HK-2 (cell line): ENCODE measurements around the gene AAMP.
A peak's percentile ranks its signal among the peaks of the same experiment; 100 is the strongest.

Experiments
- DNase-seq: peaks from one replicate; pipeline ENCODE4 v3.0.0-alpha.2; 2018; ENCODE audit not compliant: unreplicated experiment

Gene AAMP

DNA sequence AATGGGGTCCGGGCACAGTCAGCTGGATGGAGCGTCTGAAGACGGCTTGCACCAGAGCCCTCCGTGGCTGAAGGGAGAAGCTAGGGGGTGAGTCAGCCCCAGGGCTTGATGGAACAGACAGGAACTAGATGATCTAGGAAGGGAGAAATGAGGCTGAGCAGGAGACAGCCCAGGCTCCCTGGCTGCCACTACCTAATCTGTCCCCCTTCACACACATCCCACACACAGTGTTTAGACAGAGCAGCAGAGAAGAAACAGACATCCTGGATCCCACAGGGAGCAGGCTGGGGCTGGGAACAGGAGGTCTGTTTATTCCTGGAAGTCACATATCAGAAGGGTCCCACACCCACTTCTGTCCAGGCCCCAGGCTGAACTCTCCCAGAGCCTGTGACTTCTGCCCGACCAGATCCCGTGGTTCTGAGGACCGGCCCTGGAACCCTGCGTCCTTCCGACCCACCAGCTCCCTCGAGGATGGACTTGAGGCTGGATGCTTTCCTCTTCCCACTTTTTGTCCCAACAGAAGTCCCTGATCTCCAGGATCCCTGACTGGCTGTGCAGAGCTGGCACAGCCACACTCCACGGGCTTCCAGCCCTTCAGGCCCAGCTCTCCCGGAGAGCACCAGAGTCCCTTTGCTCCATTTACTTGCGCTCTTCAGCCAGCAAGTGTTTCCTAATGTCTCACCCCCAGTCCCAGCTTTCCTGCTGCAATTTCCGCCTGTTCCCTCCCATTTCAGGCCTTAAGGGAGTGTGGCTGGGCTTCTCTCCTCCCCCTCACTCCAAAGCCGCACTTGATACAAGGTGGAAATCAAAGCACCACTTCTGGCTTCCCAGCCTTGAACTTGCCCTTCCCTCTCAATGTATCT, 10.6 kb downstream of the AAMP start:
- no peak for DNase-seq

DNA sequence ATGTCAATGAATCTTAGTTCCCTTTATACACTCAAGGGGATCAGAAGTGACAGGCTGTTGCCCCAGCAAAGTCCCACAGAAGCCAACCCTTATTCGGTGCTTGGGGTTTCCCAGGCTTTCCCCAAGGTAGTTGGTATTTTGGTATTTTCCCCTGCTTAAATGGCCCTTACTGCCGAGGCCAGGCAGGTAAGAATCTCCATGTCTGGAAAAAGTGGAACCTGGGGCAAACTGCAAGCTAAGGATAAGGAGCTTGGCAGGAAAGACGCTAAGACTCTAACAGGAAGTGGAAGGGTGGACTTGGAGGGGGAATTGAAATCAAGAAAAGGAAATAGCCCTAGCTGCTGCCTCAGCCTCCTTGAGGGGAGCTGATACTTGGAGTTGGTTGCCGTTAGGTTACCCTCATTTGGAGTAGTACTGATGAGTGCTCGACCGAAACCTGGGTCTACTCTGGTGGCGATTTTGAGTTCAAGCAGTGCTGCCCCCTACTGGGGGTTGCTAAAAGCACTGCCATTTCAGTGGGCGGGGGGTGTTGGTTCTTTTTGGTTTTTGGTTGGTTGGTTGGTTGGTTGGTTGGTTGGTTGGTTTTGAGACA, 12.5 kb downstream of the AAMP start:
- DNase-seq: no peak

DNA sequence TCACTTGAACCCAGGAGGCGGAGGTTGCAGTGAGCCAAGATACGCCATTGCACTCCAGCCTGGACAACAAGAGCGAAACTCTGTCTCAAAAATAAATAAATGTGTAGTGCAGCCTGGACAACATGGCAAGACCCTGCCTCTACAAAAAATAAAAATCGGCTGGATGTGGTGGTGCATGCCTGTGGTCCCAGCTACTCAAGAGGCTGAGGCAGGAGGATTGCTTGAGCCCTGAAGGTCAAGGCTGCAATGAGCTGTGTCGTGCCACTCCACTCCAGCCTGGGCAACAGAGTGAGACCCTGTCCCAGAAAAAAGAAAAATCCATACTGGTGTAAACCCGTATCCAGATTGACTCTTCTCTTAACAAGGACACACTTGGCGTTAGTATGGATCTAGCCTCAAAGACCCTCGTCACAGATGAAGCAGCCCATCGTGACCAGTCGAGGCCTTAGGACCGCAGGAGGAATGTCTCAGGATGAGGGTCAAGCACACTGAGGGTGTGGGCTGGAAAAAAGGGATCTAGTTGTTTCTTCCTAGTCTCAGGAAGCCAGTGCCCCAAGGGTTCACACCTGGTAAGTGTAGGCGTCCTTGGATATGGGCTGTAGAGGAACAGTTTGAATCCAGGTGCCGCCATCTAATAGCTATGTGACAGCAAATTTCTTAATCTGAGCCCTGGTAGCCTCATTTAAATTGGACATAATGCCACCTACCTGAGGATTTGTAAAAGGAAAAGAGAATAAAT, 13.2 kb downstream of the AAMP start:
- DNase-seq: no peak

DNA sequence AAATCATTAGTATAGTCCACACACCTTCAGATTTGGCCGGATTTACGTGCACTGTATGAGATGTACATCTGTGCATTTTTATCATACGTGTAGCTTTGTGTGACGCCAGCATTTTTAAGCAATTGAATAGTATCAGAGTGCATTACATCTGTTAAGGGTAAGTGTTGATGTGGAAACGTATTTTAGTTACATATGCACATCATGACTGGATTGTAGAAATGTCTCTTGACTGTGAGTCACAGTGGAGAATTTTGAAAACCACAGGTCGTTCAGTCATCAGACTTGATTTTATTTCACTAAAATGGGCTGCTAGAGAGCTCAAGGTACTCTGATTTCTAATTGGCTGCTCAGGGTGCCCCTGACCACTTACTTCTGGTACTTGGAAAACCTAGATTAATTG, 14.5 kb downstream of the AAMP start:
- no peak for DNase-seq

DNA sequence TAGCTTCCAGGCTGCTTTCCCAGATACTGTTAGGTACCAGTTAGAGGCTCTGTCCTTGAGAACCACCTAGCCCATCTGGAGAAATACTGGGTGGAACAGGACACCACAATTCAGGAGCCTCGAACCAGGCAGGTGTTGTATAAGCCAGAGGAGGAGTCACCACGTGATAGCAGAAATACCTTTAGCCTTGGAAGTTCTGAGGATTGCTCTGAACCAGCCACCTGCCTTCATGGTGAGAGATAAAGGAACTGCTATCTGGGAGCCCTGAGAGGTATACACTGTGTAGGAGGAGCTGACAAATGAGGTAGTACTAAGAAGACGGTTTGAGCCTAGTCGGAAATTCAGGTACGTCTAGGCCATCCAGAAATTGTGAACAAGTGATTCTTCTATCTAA, 16.7 kb downstream of the AAMP start:
- no peak for DNase-seq

DNA sequence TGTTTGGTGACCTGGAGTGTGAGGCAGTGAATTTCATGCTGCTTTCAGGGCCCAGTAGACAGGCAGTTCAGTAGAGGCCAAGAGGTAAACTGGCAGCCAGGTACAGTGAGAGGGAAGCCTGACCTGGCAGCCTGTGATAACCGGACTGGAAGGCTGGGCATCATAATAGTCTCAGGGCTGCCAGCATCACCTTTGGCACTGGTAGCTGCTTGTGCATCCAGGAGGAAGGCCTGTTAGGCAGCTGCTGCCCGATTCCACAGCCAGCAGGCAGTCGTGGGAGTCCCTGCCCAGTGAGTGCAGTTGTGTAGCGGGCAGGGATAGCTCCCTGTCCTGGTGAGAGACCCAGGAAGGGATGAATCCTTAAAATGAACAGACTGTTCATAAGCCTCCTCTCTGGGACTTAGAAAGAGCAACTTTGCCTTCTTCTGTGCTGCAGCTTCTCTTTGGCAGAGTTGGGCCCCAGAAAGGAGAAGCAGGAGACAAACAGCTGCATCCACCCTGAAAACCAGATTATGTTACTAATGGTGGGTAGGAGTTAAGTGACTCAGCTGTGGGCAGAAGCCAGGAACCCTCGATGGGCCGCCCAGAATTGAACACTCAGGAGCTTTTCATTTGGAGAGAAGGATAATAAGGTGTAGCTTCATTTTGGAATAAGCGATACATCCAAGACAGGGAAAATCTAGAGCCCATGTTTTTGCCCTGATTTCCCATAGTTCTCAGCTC, 17.3 kb downstream of the AAMP start:
- DNase-seq: no peak

DNA sequence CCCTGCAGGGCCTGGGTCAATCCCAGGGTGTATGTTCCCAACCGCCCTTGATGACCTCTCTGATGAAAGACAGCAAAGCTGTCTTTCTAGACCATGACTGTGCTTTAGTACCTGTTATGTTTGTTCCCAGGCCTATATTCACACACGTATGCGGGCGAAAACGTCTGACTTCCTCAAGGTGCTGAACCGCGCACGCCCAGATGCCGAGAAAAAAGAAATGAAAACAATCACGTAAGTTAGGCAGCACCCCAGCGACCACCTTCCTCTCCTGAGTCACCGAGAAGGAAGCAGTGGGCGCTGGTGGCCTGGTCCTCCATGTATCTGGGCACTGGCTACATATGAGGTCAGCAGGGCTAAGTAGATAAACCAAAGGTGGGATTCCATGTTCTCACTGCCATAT, 20.2 kb downstream of the AAMP start:
- DNase-seq: no peak

DNA sequence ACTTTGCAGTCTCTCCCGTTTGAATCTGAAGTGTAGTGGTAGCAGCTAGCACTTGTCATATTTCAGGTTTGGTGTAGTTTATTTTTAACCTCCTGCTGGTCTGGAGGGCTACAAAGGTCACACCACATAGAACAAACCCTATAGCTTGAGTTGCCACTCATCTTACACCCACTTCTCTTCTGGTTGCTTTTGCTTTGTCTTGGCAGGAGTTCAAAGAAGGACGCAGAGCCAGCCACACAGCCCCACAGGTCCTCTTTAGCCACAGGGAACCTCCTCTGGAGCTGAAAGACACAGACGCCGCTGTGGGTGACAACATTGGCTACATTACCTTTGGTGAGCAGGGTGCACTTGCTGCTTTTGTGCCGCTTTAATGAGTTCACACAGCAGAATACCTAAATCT, 24.7 kb downstream of the AAMP start:
- no peak for DNase-seq

DNA sequence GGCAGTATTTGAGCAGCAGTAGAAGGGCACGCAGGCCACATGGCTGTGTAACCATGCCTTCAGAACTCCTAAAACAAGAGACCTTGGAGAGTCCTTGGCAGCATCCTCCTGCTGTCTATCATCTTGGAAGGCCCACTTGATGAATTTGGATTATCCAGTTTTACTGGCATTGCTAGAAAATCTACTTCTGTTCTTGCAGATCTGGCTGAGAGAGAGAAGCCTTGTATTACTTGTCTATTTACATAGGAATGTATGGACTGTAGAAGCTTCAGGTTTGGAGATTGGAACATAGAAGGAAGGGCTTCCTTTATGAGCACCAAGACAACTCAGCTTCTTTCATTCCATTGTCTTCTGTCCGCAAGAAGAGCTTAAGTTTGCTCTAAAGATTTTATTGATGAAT, 25.3 kb downstream of the AAMP start:
- no peak for DNase-seq

DNA sequence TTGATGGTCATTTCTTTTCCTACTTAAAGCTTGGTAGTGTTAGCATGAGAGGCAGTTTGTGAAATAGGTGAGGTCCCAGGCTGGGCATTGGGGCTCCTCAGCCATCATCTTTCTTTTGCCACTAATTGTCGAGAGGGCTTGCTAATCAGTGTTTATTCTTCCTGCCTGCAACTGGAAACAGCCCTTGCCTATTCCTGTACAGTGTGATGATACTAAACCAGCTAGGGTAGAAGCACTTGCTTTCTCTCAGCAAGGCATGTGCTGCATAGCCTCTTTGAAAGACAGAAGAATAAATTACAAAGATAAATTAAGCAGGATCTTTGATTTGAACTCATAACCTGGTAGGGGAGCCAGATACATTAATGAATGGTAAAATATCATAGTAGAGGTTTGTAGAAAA, 25.7 kb downstream of the AAMP start:
- no peak for DNase-seq

DNA sequence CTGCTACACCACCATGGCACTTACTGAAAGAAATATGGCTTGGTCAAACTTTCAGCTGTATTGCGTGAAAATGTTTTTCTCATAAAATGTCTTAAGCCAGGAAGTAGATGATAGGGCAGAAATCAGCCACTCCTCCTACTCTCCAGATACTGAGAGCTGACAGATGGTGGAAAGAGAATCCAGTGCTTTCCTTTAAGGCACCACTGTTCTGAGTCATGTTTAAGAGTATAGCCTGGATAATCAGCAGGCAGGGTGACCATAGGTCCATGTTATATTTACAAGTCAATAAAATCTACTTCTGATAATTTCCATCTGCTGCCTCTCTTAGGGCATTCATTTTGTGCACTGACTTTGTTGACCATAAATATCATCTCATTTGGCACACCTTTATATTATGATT, 31.1 kb downstream of the AAMP start:
- no peak for DNase-seq

DNA sequence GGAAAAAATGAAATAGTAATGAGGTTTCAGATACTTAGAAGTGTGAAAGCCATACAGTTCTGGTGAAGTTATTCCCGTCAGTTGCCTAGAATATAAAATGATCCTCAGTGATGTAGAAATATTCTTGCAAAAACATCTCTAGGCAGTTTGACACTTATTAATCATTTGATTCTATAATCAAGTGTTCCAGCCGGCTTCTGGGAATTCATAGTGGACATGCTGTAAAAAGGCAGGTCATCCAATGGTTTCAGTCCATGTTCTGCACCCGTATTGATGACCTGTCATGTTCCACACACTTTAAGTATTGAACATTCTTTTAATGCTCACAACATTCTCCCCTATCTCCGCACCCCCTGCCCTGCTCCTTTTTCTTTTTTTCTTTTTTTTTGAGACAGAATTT, 33.1 kb downstream of the AAMP start:
- no peak for DNase-seq

DNA sequence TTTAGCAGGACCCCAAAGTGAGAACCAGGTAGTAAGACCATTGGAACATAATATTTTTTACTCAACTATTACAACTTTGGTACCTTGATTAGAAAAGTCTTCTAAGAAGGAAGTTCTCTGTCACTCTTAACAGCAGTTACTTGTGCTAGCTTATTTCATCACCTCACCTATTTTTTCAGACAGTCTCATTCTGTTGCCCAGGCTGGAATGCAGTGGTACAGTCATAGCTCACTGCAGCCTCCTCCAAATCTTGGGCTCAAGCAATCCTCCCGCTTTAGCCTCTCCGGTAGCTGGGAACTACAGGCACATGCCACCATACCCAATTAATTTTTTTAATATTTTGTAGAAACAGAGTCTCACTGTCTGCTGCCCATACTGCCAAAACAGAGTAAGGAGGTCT, 34.9 kb downstream of the AAMP start:
- no peak for DNase-seq

DNA sequence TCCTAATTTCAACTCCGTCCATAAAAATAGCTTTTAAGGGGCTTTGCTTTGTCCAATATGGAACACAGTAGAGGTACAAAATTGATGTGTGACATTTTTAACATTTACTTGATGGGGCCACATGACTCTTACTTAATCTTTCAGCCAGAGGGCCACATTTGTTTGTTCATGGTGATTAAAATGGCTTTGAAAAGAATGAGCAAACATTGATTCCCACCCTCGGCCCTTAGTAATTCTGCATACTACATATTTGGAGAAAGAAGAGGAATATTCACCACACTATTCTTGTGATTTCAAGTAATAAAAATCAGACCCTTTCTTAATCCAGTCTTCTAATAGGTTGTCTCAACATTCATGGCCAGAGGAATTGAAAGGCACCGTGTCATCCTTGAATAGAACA, 35.4 kb downstream of the AAMP start:
- no peak for DNase-seq

DNA sequence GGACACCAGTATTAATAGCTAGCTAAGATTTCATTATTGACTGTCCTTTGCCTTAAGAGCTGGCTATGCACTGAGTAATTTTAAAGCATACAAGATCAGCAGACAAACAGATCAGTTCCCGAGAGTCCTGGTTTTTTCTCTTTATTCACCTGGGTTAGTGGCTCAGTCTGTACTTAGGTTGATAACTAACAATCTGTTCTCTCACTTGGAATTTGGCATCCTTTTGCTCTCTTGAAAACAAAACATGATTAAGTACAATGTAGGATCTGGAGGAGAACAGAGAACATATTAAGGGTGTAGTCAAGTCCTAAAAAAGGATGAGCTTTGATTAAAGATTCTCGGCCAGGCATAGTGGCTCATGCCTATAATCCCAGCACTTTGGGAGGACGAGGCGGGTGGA, 36.4 kb downstream of the AAMP start:
- no peak for DNase-seq

DNA sequence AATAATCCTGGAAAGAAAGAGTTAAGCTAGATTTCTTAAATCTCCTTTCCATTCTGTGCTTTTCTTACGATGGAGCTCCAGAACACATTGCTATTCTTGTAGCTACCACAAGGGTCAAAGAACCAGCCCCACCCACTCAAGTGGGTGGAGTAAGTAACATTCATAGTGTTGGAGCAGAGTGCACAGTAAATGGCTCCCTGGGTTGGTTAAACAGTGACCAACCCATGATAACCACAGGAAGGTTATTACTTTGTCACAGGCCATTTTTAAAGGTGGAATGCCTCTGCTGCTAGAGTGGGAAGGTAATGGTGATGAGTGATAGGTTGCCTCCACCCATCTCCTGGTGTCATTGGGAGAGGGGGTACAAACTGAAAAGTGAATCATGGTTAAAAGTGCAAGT, 39.1 kb downstream of the AAMP start:
- DNase-seq: peak; percentile 73

DNA sequence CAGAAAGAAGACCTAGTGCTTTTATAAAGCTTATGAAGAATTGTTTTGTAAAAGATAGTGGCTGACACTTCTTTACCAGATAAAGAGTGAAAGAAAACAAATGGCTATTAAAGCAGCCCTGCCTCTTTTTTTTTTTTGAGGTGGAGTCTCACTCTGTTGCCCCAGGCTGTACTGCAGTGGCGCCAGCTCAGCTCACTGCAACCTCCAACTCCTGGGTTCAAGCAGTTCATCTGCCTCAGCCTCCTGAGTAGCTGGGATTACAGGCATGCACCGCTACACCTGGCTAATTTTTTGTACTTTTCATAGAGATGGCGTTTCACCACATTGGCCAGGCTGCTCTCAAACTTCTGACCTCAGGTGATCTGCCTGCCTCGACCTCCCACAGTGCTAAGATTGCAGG, 40.1 kb downstream of the AAMP start:
- peak; percentile 47 for DNase-seq

DNA sequence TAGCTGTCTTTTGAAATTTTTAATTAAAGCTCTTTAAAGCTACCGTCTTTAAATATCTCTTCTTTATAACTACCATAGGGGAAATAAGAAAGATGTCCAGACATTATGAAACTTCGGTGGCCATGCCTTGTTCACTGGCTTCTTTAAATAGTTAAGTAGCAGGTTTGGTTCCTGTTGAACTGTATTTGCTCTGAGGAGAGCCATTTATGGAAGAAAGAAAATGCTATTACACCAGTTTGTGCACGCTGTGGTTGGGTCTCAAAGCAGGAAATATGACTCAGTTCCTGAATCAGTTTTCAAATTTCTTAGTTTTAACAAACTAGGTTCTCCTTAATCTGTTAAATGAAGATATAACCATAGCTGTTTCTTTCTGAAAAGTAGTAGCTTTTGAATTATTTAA, 40.7 kb downstream of the AAMP start:
- DNase-seq: no peak

DNA sequence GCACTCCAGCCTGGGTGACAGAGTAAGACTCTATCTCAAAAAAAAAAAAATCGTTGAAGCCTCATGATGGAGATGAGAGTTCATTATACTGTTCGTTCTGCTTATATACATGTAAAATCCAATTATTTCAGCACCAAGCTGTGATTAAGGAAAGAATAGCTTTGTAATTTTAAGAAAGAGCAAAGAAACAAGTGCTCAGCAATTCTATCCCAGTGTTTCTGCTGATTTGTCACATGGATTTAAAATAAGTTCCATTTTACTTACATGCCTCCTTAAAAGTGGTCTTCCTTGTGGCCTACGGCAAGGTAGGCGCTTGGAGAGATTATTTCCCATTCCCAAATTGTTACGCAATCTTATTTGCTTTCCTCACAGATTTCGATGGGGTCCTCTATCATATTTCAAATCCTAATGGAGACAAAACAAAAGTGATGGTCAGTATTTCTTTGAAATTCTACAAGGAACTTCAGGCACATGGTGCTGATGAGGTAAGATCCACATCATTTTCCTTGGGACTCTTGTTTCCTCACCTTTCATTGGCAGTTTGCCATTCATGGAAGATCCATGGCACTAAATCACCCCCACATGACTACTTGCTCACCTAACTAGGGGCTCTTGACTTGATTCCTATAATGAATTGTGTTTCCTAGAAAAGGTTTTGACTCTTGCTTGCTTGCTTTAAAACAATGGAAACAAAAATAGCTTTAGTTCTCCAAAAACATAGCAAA, 41.4 kb downstream of the AAMP start:
- DNase-seq: no peak

DNA sequence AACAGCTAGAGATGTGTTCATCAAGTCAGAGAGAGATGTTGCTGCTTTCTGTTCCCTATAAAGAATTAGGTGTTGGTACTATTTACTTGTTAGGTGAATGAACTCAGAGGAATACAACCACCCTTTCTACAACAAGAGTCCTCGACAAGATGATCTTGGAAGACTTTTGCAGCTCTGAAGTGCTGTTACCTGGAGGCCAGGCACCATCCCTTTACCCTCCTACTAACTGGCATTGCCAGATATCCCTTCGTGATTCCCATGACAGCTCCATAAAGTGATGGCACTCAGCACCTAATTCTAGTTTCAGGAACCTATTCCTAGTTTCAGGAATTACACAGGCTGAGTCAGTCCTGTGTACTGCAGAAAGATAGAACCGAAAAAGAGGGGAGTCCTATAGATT, 43.0 kb downstream of the AAMP start:
- no peak for DNase-seq

DNA sequence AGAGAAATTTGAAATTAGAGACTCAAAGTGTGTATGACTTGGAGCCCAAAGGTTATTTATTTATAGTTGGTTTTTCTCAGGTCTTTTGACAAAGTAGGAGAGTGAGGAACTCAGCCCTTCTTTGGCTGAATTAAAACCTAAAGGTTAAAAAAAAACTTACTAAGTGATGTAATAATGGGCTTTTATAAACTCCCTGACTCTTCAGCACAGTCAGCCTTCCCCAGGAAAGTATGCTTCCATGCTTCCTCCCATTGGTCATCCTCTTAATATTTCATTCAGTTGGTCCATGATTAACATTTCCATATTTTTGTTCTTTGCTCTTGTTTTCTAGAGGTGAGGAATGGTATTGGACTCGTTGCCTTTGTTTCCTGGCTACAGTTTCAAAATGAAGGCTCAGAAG, 45.8 kb downstream of the AAMP start:
- no peak for DNase-seq

DNA sequence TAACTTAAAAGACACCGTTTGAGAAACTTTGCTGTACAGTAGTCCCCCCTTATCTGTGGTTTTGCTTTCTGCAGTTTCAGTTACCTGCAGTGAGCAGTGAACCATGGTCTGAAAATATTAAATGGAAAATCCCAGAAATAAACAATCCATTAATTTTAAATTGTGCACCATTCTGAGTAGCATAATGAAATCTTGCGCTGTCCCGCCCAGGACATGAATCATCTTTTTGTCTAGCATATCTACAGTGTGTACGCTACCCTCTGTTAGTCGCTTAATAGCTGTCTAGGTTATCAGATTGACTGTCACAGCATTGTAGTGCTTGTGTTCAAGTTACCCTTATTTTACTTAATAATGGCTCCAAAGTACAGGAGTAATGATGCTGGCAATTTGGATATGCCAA, 46.9 kb downstream of the AAMP start:
- DNase-seq: no peak
